ENCODE measurements around the gene NOC4L. TPM values are rescaled to one million over a fixed set of nuclear protein-coding genes. Genes with fewer than 3 reads are reported as not detected.

Gene NOC4L
- polyA plus RNA-seq, 1 donor (not counting 4 experiments of a cell fraction or from before 2014, with no cell fraction given), result 3.7 TPM

DNA sequence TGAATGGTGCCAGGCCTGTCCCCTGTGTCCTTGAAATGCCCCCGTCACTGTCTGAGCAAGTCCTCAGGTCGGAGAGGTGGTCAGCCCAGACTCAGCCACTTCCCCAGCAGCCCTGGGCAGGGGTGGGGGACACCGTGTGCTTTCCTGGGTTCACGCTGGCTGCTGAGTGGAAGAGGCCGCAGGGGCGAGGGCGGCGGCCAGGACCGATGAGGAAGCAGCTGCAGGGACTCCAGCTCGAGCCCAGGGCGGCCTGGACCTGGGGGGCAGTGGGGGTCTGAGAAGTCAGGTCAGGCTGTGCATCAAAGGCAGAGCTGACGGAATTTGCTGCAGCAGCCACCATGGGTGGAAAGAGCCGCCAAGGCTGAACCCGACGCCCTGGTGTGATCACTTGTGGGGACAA, 28.4 kb downstream of the NOC4L start:
- dilution Hi-C loops (cut with MboI; ENCODE audit: extremely low pct_ligation_motif_present, low sequenced_read_pairs), result no loop called here
- Histone ChIP-seq H4K20me1 (ENCODE audit: control insufficient read depth, extremely low read depth, insufficient read depth, low read length) (peaks cover 2% of the 10 kb centered on the region), H3K79me2 (ENCODE audit: control insufficient read depth, insufficient read depth, low read length) (no peaks in the 10 kb centered on the region), H3K9me1 (ENCODE audit: control insufficient read depth, extremely low read depth, insufficient read depth, low read length) (no peaks in the 10 kb centered on the region), H2AFZ (ENCODE audit: control insufficient read depth, low read length) (no peak overlapping the region), H3K9ac (ENCODE audit: control insufficient read depth, extremely low read depth, insufficient read depth, low read length) (no peak overlapping the region), H3K4me2 (ENCODE audit: control insufficient read depth, extremely low read depth, insufficient read depth, low read depth, low read length) (no peak overlapping the region), H3K36me3 (ENCODE audit: control insufficient read depth in 2 of 2, extremely low read depth in 1 of 2, insufficient read depth in 2 of 2, low read length in 2 of 2) (no peaks in the 10 kb centered on the region), H3K9me3 (ENCODE audit: control insufficient read depth, low read depth, low read length) (no peaks in the 10 kb centered on the region), H3K27me3 (ENCODE audit: control insufficient read depth, extremely low read depth, insufficient read depth, low read length) (peaks cover 36% of the 10 kb centered on the region), H3K4me3 (ENCODE audit: control insufficient read depth in 2 of 3, extremely low read depth in 1 of 3, insufficient read depth in 2 of 3, low read depth in 1 of 3, low read length in 3 of 3) (no peak overlapping the region), H3K27ac (ENCODE audit: control insufficient read depth, insufficient read depth, low read length) (no peak overlapping the region), H3K4me1 (ENCODE audit: control insufficient read depth, extremely low read depth, insufficient read depth, low read length) (no peaks in the 10 kb centered on the region)
- DNase-seq (ENCODE audit: low read depth, low spot score) (no peak), FAIRE-seq (no peak)
- no peak for TF ChIP-seq EZH2 (IDR thresholded peaks at IDR 0.05; ENCODE audit: low read length)
- TF ChIP-seq, protein P1, sequence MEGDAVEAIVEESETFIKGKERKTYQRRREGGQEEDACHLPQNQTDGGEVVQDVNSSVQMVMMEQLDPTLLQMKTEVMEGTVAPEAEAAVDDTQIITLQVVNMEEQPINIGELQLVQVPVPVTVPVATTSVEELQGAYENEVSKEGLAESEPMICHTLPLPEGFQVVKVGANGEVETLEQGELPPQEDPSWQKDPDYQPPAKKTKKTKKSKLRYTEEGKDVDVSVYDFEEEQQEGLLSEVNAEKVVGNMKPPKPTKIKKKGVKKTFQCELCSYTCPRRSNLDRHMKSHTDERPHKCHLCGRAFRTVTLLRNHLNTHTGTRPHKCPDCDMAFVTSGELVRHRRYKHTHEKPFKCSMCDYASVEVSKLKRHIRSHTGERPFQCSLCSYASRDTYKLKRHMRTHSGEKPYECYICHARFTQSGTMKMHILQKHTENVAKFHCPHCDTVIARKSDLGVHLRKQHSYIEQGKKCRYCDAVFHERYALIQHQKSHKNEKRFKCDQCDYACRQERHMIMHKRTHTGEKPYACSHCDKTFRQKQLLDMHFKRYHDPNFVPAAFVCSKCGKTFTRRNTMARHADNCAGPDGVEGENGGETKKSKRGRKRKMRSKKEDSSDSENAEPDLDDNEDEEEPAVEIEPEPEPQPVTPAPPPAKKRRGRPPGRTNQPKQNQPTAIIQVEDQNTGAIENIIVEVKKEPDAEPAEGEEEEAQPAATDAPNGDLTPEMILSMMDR (optimal IDR thresholded peaks at IDR 0.05 in 1 of 3, IDR thresholded peaks at IDR 0.05 in 1 of 3, conservative IDR thresholded peaks at IDR 0.05 in 1 of 3; ENCODE audit: extremely low read depth in 1 of 3, insufficient read depth in 2 of 3, low read length in 3 of 3), result no peak

DNA sequence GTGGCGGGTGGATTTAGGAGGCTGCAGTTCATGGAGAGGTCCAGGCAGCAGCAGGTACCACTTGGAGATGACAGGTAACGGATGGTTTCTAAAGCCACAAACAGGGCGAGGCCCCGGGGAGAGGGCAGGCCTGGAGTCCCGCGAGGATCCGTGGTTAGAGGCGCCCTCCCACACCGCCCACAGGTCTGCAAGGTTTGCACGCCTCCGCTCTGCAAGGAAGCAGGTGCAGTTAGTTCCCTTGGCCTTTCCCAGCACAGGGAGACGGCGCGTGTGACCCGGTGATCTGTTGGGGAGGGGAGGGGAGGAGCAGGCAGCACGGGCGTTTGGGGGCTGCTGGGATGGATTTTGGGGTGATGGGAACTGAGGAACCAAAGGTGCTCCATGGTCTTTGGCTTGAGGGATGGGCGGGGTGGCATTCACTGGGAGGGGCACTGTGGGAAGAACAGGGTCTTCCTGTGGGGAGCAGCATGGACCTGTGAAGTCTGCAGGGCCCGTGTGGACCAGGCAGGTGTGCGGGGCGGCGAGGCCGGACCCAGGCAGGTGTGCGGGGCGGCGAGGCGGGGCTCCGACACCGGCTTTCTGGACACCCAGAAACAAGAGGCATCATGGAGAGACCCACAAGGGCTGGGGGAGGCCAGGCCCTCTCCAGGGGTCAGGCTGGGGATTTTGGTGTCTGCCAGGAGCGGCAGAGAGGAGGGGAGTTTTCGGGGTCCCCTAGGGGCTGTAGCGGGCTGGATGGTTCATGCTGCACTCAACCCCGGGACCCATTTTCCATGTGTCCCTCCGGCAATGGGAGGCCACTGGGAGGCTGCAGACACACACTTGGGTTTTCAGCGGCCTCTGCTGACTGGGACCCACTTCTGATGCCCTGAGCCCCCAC, 29.1 kb downstream of the NOC4L start:
- Histone ChIP-seq H3K4me1 (ENCODE audit: control insufficient read depth, extremely low read depth, insufficient read depth, low read length) (no peaks in the 10 kb centered on the region), H3K9me3 (ENCODE audit: control insufficient read depth, low read depth, low read length) (no peaks in the 10 kb centered on the region), H4K20me1 (ENCODE audit: control insufficient read depth, extremely low read depth, insufficient read depth, low read length) (peaks cover 2% of the 10 kb centered on the region), H3K79me2 (ENCODE audit: control insufficient read depth, insufficient read depth, low read length) (no peaks in the 10 kb centered on the region), H3K4me2 (ENCODE audit: control insufficient read depth, extremely low read depth, insufficient read depth, low read depth, low read length) (no peak overlapping the region), H3K9me1 (ENCODE audit: control insufficient read depth, extremely low read depth, insufficient read depth, low read length) (no peaks in the 10 kb centered on the region), H3K9ac (ENCODE audit: control insufficient read depth, extremely low read depth, insufficient read depth, low read length) (no peak overlapping the region), H3K27ac (ENCODE audit: control insufficient read depth, insufficient read depth, low read length) (no peak overlapping the region), H2AFZ (ENCODE audit: control insufficient read depth, low read length) (no peak overlapping the region), H3K4me3 (ENCODE audit: control insufficient read depth in 2 of 3, extremely low read depth in 1 of 3, insufficient read depth in 2 of 3, low read depth in 1 of 3, low read length in 3 of 3) (no peak overlapping the region), H3K27me3 (ENCODE audit: control insufficient read depth, extremely low read depth, insufficient read depth, low read length) (peaks cover 36% of the 10 kb centered on the region), H3K36me3 (ENCODE audit: control insufficient read depth in 2 of 2, extremely low read depth in 1 of 2, insufficient read depth in 2 of 2, low read length in 2 of 2) (no peaks in the 10 kb centered on the region)
- FAIRE-seq (no peak), DNase-seq (ENCODE audit: low read depth, low spot score) (no peak)
- dilution Hi-C loops (cut with MboI; ENCODE audit: extremely low pct_ligation_motif_present, low sequenced_read_pairs), result no loop called here
- TF ChIP-seq, protein P1 (optimal IDR thresholded peaks at IDR 0.05 in 1 of 3, IDR thresholded peaks at IDR 0.05 in 1 of 3, conservative IDR thresholded peaks at IDR 0.05 in 1 of 3; ENCODE audit: extremely low read depth in 1 of 3, insufficient read depth in 2 of 3, low read length in 3 of 3), result no peak
- no peak for TF ChIP-seq EZH2 (IDR thresholded peaks at IDR 0.05; ENCODE audit: low read length)

Measured in keratinocyte (primary cell).